Small intestine (tissue), 7 donors: ENCODE results near the gene NAPSA. TPM values are rescaled to one million over a fixed set of nuclear protein-coding genes. Genes with fewer than 3 reads are reported as not detected.

Experiments
- DNase-seq, 2 donors: peaks; one replicate each; pipeline versions ENCODE4 v3.0.0 to v3.0.0-alpha.2; 2013
- FAIRE-seq: peaks from 2 replicates; lab custom pipeline; 2012; peaks lifted over from hg19 to GRCh38; lab: Jason Lieb, UNC
- H3K27ac ChIP-seq, 3 donors: one replicate each; pipeline ENCODE4 v1.5.1; 2013; ENCODE audit warnings: low read length in 2 of 3, mild to moderate bottlenecking in 2 of 3, control low read depth in 1 of 3, inconsistent platforms in 1 of 3, low read depth in 1 of 3, moderate library complexity in 1 of 3
- H3K27me3 ChIP-seq, 3 donors: one replicate each; pipeline ENCODE4 v1.6.1; 2013; ENCODE audit warnings: low read length in 3 of 3, inconsistent platforms in 1 of 3; ENCODE audit not compliant: control insufficient read depth in 3 of 3, insufficient read depth in 3 of 3
- H3K36me3 ChIP-seq, 3 donors: one replicate each; pipeline ENCODE4 v1.6.1; 2013; ENCODE audit warnings: low read length in 3 of 3, inconsistent platforms in 1 of 3, low read depth in 1 of 3, mild to moderate bottlenecking in 1 of 3, moderate library complexity in 1 of 3; ENCODE audit not compliant: control insufficient read depth in 3 of 3, insufficient read depth in 2 of 3
- H3K4me1 ChIP-seq, 3 donors: one replicate each; pipeline ENCODE4 v1.6.1; 2013; ENCODE audit warnings: low read length in 2 of 3, inconsistent platforms in 1 of 3, low read depth in 1 of 3, mild to moderate bottlenecking in 1 of 3, moderate library complexity in 1 of 3; ENCODE audit not compliant: control insufficient read depth in 3 of 3, insufficient read depth in 2 of 3
- H3K4me3 ChIP-seq, 3 donors: one replicate each; pipeline ENCODE4 v1.5.1; 2013; ENCODE audit warnings: low read length in 3 of 3, control low read depth in 1 of 3, inconsistent platforms in 1 of 3, low read depth in 1 of 3, mild to moderate bottlenecking in 1 of 3, moderate library complexity in 1 of 3
- H3K9me3 ChIP-seq, 2 donors: one replicate each; pipeline ENCODE4 v1.6.1; 2013; ENCODE audit warnings: low read depth in 1 of 2, low read length in 1 of 2; ENCODE audit not compliant: control insufficient read depth in 2 of 2, insufficient read depth in 1 of 2
- WGBS, 3 donors: extraction: QIAGEN DNeasy Blood & Tissue Kit; methylation state at CpG; one replicate each; pipeline ENCODE4 v1.1.7; 2013; 5-methylcytosine and 5-hydroxymethylcytosine counted together
- polyA plus RNA-seq, 4 donors: library from polyadenylated mRNA; stranded (reverse) in 3 of 4; unstranded in 1 of 4; fragments of 200-250 nt in 3 of 4; fragments of 120-200 nt in 1 of 4; gene quantifications; one replicate each; pipeline versions ENCODE4 v1.2.1 to v1.2.3, GENCODE V29; 2013
- donor health status: healthy with polysubstance abuse.
- donor health status: control.
- donor health status: control.
- donor health status: Bipolar disorder and iron deficiency.
- donor health status: healthy.

Gene NAPSA
- polyA plus RNA-seq, 4 donors = 1.8 to 9.6 (median 5.2) TPM

DNA sequence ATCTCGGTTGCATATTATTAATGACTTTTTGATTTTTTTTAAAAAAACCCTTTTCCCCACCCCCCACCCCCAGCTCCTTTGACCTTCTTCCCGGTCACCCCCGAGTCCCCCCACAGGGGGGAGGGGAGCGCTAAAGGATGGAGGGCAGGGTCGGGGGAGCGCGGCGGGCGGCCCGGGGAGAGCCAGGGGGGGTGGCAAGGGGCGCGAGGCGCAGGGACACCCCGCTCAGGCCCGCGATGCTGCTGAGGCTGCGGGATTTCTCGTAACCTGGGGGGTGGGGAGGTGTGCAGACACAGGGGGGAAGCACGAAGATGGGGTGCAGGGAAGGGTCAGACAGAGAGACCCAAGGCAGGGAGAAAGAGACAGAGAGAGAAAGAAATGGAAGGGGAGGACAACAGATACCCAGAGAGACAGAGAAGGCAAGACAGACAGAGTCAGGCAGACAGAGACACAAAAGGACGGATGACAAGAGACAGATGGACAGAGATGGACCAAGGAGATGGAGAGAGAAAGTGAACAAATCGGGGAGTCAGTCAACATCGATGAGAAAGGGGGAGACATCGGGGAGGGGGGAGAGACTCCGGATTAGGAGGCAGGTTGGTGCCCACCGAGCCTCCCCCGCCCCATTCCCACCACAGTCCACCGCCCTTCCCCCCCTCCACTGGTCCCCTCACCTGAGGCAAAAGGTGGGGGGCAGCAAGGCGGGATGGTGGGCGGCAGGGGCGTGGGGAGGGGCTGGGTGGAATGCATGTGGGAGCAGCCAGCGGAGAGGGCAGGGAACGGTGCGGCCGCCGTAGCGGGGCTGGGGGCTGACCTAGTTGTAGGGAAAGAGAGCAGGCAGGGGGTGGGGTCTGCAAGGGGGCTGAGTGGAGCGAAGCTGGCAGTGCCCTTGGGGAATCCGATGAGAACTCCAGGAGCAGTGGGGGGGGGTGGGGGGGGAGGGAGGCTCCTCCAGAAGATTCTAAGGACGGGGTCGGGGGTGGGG lies 50.4 kb downstream of the NAPSA start:
- DNase-seq (no peak), FAIRE-seq (no peak)
- peaks cover 0 to 13% (median 1%) of the 10 kb centered on the region in 3 donors for H3K36me3 ChIP-seq
- no peak overlapping the region for H3K4me3 ChIP-seq
- WGBS, 3 donors = 4 to 14% (median 10%) methylated on average over 31 to 39 of the region's 40 CpGs
- H3K27ac ChIP-seq = no peak overlapping the region
- H3K9me3 ChIP-seq = no peaks in the 10 kb centered on the region
- H3K4me1 ChIP-seq = no peaks in the 10 kb centered on the region
- H3K27me3 ChIP-seq = peaks cover 0 to 43% (median 30%) of the 10 kb centered on the region in 3 donors

DNA sequence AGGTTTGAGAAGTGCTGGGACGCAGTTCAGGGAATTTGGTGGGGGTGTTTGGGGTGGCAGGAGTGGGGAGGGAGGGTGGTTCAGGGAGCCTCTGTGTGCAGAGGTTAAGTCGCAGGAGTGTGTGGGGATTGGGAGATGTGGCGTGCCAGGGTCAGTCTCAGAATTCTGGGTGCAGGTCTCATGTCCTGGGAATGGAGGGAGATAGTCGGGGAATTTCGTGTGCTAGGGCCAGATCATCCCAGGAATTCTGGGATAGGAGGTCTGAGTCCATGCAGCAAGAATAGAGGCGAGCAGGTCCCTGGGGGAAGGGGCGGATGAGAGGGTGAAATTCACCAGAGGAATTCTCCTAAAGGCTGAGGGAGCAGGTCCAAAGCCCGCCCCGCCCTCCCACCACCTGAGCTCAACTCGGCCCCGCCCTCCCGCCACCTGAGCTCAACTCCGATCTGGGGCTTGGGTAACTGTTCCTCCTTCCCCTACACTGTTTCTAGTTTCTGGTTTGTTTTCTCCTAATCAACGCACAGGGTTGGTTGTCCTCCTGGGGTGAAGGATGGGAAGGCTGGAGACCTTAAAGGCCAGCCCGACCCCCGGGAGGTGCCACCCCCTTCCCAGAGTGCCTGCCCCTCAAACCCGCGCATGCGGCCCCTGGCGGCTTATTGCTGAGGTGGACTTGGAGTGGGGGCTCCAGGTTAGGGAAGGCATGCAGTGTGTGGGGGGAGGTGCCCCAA lies 51.5 kb downstream of the NAPSA start:
- H3K4me3 ChIP-seq = no peak overlapping the region
- no peak for FAIRE-seq

DNA sequence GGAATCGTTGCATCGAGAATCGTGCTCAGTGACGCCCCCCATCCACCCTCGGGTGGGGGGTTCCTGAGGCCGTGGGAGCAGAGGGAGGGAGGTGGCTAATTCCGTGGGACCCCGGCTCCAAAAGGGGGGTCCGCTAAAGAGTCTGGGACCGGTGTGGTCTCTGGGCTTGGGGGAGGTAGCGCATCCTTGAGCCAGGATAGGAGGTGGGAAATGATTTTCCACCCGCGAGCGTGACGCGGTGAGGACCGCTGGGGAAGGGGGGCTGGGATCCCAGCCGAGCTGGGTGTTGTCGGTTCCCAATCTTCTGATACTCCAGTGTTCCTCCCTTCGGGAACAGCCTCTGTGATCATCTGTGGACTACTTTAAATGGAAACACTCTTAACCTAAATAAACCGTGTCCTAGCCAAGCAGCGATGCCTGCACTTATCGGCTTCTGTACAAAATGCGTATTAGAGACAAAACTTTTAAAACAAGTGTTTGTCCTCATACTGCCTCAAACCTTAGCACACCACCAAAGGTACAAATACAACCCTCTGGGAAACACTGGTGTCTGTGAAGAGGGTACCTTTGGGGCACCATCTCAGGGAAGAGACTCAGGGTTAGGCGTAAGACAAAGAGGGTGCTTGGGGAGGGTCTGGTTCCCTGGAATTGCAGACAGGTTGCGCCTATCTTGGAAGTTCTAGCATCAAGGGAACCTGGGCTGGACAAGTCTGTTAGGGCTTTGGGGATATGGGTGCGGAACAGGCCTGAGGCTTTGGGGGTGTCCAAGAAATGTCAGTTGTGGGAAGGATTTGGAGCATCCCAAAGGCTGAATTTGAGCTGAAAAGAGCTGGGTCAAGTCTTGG lies 52.2 kb downstream of the NAPSA start:
- peaks cover 0 to 43% (median 28%) of the 10 kb centered on the region in 3 donors for H3K27me3 ChIP-seq

More for the DNA sequence above, 51.5 kb downstream of the NAPSA start:
- 3 to 11% (median 9%) methylated on average over 14 to 20 of the region's 20 CpGs for WGBS, 3 donors
- H3K9me3 ChIP-seq = no peaks in the 10 kb centered on the region
- H3K27me3 ChIP-seq = peaks cover 0 to 43% (median 30%) of the 10 kb centered on the region in 3 donors
- peak; percentile 26 to 35 for DNase-seq
- no peaks in the 10 kb centered on the region for H3K4me1 ChIP-seq
- H3K27ac ChIP-seq = no peak overlapping the region
- H3K36me3 ChIP-seq = peaks cover 0 to 24% (median 8%) of the 10 kb centered on the region in 3 donors

DNA sequence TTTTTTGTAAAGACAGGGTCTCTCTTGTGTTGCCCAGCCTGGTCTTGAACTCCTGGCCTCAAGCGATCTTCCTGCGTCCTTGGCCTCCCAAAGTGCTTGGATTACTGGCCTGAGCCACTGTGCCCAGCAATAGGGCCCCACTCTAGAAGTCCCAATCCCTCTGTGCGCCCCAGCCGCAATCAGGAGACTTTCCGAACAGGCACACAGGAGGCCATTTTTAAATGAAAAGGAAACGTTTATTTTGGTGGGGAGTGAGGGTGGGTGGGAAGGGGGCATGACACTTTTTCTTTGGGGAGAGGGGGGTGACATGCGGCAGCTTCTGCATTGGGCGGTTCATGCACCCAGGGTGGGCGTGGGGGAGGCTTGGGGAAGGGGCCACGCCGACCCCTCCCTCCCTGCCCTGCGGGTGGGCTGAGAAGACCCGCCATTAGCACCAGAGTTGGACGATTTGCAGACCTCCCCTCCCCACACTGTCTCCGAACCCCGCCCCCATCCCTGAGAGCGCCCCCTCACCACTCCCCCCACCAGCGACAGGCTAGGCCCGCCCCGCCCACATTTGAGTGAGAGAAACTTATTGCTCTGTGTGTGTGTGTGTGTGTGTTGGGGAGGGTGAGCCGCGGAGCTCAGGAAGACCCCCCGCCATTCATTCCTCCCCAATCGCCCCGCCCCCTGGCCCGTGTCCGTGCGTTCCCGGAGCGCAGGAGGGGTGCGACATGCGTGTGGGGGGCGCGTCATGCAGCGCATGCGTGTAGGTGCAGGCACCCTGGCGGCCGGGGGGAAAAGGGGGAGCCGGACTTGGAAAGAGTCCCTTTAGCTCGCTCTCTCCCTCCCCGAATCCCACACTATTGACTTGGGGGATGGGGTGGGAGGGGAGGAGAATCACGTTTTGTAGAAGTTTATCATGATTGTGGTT lies 53.5 kb downstream of the NAPSA start:
- 4 to 18% (median 14%) methylated on average over 32 to 42 of the region's 42 CpGs for WGBS, 3 donors
- DNase-seq (peak in 1 of 2 donors; percentile 37), FAIRE-seq (no peak)
- no peak overlapping the region for H3K4me3 ChIP-seq
- peaks cover 3 to 36% (median 14%) of the 10 kb centered on the region in 3 donors for H3K36me3 ChIP-seq
- no peak overlapping the region for H3K27ac ChIP-seq
- H3K4me1 ChIP-seq = no peaks in the 10 kb centered on the region
- no peaks in the 10 kb centered on the region for H3K9me3 ChIP-seq
- H3K27me3 ChIP-seq = peaks cover 0 to 43% (median 28%) of the 10 kb centered on the region in 3 donors

More for the DNA sequence above, 52.2 kb downstream of the NAPSA start:
- FAIRE-seq (no peak), DNase-seq (no peak)
- Histone ChIP-seq H3K4me1 (no peaks in the 10 kb centered on the region), H3K27ac (no peak overlapping the region), H3K36me3 (peaks cover 0 to 31% (median 14%) of the 10 kb centered on the region in 3 donors), H3K4me3 (no peak overlapping the region), H3K9me3 (no peaks in the 10 kb centered on the region)
- 13 to 28% (median 24%) methylated on average over 27 of the region's 27 CpGs for WGBS, 3 donors

DNA sequence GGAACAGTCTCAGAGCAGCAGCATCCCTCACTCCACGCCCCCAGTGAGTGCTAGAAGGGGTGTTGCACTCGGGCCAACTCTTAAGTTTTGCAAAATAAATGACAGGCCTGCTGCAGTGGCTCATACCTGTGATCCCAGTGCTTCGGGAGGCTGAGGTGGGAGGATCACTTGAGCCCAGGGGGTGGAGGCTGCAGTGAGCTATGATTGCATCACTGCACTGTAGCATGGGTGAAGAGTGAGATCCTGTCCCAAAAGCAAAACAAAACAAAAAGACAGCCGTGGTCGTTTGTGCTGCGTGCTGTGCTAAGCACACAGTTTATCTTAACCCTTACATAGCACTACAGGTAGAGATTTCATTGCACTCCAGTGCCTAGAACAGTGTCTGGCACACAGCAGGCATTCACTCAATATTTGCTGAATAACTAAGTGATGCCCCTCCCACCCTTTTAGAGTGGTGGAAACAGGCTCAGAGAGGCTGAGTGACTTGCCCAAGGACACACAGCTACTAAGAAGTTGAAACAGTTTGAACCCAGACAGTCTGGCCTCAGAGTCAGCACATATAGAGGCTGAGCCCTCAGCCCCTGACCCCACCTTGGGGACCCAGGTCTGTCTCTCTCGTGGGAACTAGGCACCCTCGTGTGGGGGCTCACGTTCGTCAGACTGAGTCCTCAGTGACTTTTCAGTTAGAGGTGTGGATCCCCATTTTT lies 54.5 kb downstream of the NAPSA start:
- peaks cover 3 to 45% (median 14%) of the 10 kb centered on the region in 3 donors for H3K36me3 ChIP-seq
- DNase-seq (no peak), FAIRE-seq (no peak)
- 48 to 53% (median 50%) methylated on average over 10 of the region's 10 CpGs for whole genome bisulfite sequencing, 3 donors
- no peak overlapping the region for H3K27ac ChIP-seq
- H3K9me3 ChIP-seq = no peaks in the 10 kb centered on the region
- peaks cover 0 to 38% (median 29%) of the 10 kb centered on the region in 3 donors for H3K27me3 ChIP-seq
- H3K4me1 ChIP-seq = no peaks in the 10 kb centered on the region
- H3K4me3 ChIP-seq = no peak overlapping the region

DNA sequence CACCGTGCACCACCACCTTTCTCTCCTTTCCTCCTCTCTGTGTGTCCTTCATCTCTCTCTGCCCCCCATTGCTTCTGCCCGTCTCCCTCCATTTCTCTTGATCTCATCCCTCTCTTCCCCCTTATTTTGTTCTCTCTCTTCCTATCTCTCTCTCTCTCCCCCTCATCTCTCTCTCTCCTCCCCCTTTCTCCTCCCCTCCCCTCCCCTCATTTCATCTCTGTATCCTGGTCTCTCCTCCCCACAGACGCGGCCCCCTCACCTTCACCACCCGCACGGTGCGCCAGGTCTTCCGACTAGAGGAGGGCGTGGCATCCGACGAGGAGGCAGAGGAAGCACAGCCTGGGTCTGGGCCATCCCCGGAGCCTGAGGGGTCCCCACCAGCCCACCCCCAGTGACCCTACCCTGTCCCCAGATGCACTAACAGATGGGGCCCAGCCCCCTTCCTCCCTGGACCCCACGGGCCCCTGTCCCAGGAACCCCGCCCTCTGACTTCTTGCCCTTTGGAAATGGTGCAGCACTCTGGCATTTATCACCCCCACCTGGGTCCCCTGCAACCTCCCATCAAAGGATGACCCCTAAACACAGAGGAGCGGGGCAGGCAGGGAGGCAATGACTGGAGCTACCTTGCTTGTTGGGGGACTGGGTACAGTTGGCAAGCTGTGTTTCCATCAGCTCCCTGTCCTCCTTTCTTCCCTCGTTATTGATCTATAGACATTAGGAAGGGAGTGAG lies 55.9 kb downstream of the NAPSA start:
- no peak overlapping the region for H3K4me3 ChIP-seq
- H3K4me1 ChIP-seq = no peaks in the 10 kb centered on the region
- no peaks in the 10 kb centered on the region for H3K9me3 ChIP-seq
- H3K36me3 ChIP-seq = peaks cover 3 to 58% (median 18%) of the 10 kb centered on the region in 3 donors
- no peak overlapping the region for H3K27ac ChIP-seq
- 58 to 77% (median 74%) methylated on average over 16 of the region's 16 CpGs for WGBS, 3 donors
- peaks cover 0 to 30% (median 20%) of the 10 kb centered on the region in 3 donors for H3K27me3 ChIP-seq
- DNase-seq (no peak), FAIRE-seq (no peak)
